ENCODE measurements around the gene BCAS4.
A peak's percentile ranks its signal among the peaks of the same experiment; 100 is the strongest.
"Not testable (repeated sequence)": the region's sequence is repeated elsewhere in the genome, so short reads cannot be mapped to it uniquely, and the experiment has no call there.

BCAS4 gene

DNA sequence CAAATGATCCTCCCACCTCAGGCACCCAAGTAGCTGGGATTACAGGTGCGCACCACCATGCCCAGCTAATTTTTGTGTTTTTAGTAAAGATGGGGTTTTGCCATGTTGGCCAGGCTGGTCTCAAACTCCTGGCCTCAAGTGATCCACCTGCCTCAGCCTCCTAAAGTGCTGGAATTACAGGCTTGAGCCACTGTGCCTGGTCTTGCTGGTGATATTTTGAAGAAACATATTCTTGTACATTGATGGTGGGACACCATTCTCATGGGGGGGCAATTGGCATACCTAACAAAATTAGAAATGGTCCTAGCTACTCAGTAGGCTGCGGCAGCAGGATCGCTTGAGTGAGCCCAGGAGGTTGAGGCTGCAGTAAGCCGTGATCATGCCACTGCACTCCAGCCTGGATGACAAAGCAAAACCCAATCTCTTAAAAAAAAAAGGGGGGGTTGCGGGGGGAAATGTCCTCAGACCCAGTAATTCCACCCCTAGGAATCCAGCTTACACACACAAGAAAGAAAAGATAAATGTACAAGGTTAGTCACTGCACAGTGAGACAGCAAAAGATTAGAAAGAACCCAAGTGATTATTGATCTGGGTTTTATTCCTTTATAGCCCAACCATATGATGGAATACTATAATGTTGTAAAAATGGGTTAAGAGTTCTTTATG is 87.0 kb downstream of the BCAS4 start:
- not testable (repeated sequence) for DNase-seq

DNA sequence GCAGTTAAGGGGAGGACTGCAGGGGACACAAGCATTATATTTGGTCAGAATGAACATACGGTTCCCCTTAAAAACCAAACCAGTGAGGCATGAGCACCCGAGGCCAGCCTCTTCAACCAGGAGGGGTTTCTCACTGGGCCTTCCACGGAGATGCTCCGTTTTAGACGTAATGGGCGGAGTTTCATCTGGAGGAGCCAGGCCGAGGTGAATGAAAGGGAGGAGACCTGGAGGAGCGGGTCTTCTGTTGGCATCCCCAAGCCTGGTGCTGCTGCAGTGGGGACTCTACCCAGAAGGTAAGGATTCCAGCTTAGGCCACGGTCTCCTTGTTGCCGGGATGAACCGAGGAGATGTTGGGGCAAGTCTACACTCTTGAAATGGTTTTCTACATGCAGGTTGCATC is 89.0 kb downstream of the BCAS4 start:
- no peak for DNase-seq

DNA sequence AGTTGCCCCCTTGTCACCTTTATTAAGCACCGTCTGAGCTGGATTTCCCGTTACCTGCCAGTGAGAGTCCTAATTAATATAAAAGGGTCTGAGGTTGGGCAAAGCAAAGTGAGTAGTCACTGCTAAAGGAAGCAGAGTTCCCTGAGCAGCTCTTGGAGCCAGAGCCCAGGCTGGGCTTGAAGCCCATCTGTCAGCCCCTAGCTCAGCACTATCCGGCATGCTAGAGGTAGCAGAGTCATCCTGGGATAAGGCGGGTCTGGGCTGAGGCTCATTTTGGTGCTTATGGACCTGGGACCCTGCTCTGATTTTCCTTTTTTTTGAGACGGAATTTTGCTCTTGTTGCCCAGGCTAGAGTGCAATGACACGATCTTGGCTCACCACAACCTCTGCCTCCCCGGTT is 90.2 kb downstream of the BCAS4 start:
- DNase-seq, result no peak

DNA sequence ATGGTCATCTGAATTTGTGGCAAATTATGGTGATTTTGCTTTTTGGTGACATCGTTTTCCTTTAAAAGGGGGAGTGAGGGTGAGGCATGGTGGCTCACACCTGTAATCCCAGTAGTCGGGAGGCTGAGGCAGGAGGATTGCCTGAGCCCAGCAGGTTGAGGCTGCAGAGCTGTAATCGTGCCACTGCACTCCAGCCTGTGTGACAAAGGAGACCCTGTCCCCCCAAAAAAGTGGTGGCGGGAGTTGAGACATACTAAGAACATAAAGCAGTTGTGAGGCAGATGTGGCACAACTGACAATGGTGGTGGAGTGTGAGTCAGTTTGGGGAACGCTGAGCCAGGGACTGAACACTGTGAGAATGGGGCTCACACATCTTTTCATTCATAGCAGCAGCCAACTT is 90.9 kb downstream of the BCAS4 start:
- no peak for DNase-seq

DNA sequence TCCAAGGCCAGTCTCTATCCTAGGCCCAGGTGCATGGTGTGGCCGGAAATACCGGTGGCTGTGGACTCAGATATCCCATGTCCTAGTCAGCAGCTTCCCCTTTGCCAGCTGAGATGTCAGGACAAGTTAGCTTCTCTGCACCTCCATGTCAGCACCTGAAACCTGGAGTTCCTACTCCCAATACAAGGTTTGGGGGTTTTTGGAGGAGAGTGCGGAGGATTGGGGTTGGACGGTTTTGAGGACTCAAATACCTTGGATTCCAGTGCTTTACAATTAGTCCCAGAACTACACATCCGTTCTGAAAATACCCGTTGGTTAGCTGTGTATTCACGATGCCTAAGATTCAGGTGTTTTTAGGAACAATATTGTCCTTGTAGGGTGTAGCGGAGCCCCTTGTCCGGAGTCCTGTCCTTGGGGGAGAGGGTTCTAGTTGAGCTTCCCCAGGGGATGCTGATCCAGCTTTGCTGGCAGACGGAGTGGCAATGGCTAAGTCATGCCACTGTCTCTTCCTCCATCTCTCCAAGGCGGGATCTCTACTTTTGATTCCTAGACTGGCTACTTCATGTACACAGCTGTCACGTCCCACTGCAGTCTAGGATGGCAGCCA is 91.4 kb downstream of the BCAS4 start:
- DNase-seq, result no peak

DNA sequence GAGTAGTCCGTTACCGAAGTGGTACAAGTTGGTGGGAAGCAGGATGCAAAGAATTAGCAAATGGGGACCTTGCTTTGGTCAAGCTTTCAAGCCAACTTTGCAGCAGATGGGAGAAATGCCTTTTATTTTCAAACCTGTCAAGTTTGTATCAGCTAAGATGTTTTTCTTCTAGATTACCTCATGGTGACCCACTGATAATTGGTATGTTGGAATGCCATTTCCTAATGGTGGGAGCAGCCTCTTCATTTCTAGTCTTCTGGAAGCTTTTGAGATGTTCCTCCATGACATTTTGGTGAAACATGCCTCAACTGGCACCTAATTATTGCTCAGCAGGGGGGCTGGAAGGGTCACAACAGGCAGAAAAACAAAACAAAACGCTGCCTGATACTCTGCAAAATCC is 92.7 kb downstream of the BCAS4 start:
- DNase-seq, result no peak

DNA sequence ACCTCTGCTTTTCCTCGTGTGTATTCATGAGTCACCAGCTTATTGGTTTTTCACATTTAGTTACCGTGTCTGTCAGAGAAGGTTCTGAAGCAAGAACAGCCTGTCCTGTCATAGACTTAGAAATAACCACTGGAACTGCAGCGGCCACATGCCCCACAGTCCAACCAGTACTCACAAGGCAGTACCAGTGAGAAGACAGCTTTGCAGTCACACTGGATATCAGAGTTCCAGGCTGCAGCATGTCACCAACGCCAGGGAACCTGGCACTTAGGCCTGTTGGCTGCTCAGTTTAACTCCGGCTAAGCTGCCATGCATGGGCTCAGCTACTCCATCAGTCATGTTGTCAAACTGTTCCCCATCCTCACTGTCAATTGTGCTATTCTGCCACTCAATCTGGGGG is 96.3 kb downstream of the BCAS4 start:
- DNase-seq, result no peak

DNA sequence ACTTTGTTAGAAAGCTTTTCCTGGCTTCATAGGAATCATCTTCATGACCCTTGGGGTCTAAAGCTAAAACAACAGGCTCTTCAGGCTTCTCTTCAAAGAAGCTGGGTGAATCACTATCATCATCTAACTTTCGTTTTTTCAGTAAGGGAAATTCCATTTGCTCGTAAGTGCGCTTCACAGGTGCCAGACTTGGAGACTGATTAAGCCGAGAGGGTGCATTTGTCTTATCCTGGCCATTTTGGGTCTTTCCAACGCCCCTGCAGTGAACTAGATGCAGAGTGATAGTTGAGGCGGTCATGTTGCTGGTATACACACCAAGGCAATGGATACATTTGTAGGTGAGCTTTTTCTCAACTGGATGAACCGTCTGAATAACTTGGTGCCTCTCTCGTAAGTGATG is 97.5 kb downstream of the BCAS4 start:
- no peak for DNase-seq

DNA sequence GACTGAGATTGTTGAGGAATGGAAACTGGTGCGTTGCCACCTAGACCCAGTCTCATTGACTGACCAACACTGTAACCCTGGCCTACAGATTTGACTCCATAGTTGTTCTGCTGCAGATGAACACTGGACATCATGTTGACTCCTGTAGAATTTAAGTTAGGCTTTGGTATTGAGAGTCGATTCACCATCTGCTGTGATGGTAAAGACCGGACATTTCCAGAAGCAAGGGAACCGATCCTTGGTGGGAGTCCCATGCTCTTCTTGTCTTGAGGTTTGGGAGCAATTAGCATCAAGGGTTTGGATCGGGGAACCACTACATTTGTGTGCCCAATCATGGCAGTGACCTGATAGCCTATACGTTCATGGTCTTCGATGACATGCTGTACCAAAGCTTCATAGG is 98.8 kb downstream of the BCAS4 start:
- DNase-seq, result no peak

DNA sequence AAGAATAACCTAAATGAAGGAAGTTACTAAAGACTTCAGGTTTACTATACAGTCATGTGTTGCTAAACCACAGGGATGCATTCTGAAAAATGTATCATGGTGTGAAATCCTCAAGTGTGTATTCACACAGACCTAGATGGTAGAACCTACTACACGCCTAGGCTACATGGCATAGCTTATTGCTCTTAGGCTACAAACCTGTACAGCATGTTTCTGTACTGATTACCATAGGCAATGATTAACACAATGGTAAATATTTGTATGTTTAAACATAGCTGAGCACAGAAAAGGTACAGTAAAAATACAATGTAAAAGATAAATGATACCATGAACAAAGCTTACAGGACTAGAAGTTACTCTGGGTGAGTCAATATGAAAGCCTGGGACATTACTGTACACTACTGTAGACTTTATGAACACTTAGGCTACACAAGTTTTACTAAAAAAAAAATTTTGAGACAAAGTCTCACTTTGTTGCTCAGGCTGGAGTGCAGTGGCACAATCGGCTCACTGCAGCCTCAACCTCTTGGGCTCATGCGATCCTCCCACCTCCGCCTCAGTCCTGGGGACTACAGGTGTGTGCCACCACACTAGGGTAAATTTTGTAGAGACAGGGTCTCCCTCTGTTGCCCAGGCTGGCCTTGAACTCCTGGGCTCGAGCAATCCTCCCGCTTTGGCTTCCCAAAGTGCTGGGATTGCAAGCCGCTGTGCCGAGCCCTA is 100.4 kb downstream of the BCAS4 start:
- DNase-seq, result peak; percentile 76

DNA sequence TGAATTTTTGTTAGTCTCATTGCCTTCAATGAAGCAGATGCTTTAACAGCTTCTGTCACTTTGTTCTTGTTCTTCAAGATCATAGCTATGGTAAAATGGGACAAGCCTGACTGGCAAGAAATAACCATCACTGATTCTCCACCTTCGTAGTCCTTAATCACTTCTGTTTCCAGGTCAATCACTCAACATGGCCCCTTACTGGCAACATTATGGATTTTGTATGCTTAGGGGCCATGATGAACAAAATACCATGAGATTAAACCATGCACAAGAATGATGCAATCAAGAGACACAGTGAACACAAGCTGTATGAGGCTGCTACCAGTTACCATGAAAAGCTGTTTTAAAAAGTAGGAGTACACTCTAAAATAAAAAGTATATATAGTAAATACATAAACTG is 103.6 kb downstream of the BCAS4 start:
- no peak for DNase-seq

DNA sequence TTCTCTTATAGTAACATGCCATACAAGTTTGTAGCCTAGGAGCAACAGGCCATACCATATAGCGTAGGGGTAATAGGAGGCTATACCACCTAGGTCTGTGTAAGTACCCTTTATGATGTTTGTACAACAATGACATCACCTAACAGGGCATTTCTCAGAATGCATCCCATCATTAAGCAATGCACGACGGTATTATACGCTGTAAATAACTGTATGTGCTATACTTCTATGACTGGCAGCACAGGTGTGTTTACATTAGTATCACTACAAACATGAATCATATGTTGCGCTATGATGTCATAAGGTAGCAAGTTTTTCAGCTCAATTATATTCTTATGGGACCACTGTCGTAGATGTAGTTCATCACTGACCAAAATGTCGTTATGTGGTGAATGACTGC is 105.4 kb downstream of the BCAS4 start:
- DNase-seq, result no peak

DNA sequence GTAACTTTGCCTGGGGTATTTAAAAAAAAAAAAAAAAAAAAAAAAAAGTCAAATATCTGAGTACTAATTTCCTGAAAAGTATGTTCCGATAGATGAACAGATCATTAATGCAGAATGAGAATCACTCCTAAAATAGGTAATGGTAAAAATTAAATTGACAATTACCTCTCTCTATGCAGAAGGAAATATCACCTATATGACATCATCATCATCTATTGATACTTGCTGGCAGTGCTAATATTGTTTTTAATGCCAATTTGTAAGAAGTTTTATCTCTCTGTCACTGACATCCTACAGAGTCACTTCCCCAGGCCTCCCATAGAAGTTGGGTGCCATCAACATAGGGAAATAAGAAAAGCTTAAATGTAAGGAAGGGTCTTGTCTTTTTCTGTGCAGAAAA is 106.4 kb downstream of the BCAS4 start:
- no peak for DNase-seq

DNA sequence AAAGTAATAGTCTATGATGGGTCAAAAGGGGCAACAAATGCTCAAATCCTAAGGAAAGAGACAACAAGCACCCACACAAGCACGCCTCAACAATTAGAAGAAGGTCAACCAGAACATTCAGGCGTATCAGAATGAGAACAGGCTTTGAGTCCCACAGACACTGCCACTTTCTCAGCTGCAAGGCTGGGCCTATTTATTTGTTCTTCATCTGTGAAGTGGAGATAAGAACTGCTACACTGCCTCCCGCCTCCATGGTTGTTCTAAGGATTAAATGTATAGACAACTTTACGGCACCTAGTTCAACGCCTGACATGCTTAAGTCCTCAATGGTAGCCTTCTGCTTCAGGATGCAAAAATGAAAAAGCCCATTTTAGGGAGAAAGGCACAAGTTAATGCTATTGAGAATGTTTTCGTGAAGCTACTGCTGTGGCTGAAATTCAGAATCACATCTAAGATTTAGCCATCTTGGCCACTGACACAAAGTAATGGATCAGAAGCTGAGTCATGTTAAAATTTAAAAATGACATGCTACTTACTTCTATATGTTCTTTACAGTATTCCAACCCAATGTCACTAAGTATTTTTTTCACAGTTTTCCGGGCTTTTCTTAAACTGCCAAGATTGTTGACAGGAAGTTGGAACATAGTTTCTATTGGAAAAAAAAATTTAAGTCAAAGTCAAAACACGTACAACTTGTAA is 108.6 kb downstream of the BCAS4 start:
- DNase-seq, result no peak

DNA sequence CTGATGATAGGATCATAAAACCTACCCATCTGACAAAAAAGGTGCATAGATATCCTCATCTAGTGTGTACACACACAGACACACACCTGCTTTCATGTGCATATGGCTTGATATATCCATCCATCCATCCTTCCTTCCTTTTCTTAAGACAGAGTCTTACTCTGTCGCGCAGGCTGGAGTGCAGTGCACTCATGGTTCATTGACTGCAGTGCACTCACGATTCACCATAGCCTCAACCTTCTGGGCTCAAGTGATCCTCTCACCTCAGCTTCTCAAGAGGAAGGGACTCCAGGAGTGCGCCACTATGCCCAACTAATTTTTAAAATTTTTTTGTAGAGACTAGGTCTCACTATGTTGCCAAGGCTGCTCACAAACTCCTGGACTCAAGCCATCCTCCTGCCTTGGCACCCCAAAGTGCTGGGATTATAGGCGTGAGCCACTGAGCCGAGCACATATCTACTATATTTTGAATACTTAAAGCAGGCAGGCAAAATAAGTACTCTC is 109.3 kb downstream of the BCAS4 start:
- no peak for DNase-seq

DNA sequence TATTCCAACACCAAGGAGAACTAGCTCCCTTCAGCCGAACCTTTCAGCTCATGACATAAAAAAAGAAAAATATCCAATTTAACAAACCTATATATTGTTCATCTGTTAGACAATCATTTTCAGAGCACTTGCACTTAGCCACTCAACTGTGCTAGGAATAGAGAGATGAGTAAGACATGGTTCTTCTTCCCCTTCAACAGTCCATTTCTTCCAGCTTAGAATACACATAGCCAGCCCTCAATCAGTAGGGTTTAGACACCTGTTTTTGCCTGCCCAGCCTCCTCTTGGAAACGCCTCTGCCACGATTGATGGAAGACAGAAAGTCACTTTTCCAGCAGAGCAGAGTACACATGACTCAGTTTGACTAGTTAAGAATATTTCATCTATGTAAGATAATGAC is 114.6 kb downstream of the BCAS4 start:
- DNase-seq, result no peak

DNA sequence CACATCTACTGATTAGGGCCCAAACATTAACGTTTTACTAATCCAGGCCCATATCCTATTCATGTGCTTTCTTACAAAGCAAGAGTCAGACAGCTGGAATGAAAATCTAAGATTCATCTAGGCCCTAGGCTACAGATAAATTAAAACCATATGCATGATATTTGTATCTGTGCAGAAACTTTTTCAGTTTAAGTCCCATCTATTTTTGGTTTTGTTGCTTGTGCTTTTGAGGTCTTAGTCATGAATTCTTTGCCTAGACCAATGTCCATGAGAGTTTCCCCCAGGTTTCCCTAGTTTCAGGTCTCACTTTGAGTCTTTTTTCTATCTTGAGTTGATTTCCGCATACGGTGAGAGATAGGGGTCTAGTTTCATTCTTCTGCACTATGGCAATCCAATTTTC is 116.2 kb downstream of the BCAS4 start:
- no peak for DNase-seq

DNA sequence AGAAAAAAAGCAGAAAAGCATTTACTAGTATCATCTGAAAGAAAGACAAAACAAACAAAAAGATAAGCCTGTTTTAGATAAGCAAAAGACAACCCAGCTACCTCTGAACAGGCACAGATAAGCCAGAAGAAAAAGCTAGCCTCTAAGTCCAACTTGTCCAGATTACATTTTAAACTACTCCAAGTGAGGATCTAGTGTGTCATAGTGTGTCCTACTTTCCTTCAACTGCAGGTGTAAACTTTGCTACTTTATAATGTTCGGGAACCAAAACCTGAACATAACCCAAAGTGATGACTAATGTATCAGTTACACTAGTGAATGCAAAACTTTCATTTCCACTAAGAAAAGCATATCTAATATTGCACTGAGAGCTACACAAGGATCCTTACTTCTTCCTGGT is 116.9 kb downstream of the BCAS4 start:
- DNase-seq, result no peak

DNA sequence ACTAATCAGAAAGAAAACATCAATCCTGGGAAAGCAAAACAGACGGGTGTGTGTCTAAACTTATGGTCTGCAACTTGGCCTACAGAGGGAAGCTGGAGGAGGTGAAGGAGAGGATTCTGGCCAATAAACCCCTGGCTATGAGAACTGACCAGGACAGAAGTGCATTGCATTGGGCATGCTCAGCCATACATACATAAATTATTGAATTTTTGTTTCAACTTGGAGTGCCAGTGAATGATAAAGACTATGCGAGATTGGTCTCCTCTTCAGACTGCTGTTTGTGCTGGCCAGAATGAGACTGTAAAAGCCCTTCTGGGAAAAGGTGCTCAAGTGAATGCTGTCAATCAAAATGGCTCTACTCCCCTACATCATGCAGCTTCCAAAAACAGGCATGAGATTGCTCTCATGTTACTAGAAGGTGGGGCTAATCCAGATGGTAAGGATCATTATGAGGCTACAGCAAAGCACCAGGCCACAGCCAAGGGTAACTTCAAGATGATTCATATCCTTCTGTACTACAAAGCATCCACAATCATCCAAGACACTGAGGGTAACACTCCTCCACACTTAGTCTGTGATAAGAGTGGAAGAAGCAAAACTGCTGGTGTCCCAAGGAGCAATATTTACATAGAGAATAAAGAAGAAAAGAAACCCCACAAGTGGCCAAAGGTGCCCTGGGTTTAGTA is 119.0 kb downstream of the BCAS4 start:
- DNase-seq, result no peak

DNA sequence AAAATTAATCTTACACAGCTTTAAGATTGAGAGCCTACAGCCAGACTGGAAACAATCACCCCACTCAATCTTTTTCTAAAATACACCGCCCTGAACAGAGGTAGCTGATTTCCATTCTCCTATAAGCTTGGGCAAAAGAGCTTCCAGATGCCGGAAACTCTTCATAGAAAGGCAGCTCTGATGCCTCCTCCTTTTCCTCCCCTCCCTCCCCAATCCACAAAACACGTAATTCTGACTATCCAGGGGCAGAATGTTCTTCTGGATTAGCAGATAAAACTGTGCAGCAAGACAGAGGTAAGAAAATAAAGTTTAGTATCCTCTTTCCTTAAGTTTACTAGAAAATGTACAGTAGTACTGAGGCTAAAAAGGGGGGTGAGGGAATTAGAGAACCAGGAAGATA is 120.6 kb downstream of the BCAS4 start:
- no peak for DNase-seq

DNA sequence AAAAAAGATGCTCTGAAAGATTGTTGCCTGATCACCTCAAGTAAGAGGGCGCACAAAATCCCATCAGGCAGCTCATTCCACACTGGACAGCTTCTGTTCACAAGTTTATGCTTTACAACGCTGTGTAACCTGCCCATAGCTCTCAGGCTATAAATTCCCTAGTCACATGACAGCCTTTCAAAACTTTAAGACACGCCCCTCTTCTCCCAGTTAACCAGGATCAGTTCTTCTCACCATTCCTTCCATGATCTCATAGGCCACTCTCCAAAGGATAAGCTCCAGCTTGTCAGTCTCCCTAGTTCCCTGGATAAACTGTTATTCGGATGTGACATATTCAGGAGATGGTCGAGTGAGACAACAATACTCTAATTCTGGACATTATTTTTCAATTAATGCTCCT is 121.4 kb downstream of the BCAS4 start:
- no peak for DNase-seq

DNA sequence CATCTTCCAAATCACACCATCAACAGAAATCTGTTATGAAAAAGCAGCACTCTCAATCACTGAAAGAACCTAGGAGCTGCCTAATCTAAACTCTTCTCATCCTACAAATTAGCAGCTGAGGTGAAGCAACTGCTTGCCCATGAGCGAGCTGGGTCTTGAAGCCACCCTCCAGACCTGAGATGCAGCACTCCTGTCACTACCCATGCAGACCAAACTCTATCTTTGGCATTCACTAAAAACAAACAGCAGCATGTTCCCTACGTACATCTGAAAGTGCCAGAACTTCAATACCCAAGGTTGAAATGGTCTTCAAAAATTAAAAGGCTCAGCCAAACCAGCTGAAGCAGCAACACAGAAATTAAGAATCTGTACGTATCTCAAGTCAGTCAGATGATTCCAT is 122.1 kb downstream of the BCAS4 start:
- no peak for DNase-seq

DNA sequence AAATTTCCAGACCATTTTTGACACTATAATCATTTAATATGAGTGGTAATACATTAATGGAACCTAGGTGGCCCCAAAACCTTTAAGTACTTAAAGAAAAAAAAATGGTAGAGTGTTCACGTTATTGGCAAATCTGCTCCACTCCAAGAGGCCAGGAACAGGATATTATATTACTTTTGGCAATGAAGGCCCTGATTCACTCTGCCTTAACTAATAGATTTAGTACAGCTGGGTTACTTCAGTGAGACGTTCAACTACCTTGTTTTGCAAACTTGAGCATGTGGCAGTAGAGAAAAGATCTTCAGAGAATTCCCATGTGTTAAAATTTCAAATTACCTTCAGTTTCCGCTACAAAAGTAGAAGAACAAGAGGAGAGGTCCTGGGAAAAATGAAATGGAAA is 123.5 kb downstream of the BCAS4 start:
- no peak for DNase-seq

Data from NCI-H526 treated with DMSO at 0.1 percent for 48 hours (cell line).